DND-41 (cell line): Measurements from ENCODE around the gene FAM222A.

Experiments
- CTCF ChIP-seq: IDR thresholded peaks from 2 replicates; pipeline ENCODE4 v1.5.1; 2012; ENCODE audit warnings: borderline replicate concordance, low read length, moderate library complexity, mild to moderate bottlenecking; ENCODE audit not compliant: poor library complexity, severe bottlenecking; ENCODE audit errors: extremely low read depth
- EZH2 ChIP-seq: IDR thresholded peaks from 3 replicates; pipeline ENCODE4 v1.6.1; 2012; ENCODE audit warnings: borderline replicate concordance, low read depth, mild to moderate bottlenecking, moderate library complexity, low read length, inconsistent platforms; ENCODE audit not compliant: severe bottlenecking

GRCh38 chr12:109766251-109766778, 52.7 kb downstream of the FAM222A start:
- no peak for TF ChIP-seq CTCF
- TF ChIP-seq EZH2 = no peak
